Measurements from ENCODE around the gene VARS2. TPM values are rescaled to one million over a fixed set of nuclear protein-coding genes. Genes with fewer than 3 reads are reported as not detected.

VARS2 gene
- total RNA-seq, 4 donors from 2014 or later, result 16.0 to 38.5 (median 19.3) TPM

GRCh38 chr6:30886897-30887255, 27.2 kb upstream of the VARS2 start:
- ATAC-seq, result no peak
- H3K36me3 ChIP-seq, result peaks cover 0 to 32% of the 10 kb centered on the region in 2 donors
- H3K9me3 ChIP-seq, result no peaks in the 10 kb centered on the region
- peaks cover 49 to 66% of the 10 kb centered on the region in 2 donors for H3K4me1 ChIP-seq
- TF ChIP-seq POLR2A (IDR thresholded peaks at IDR 0.05), result no peak
- TF ChIP-seq CTCF (IDR thresholded peaks at IDR 0.05 in 4 of 5, conservative IDR thresholded peaks at IDR 0.05 in 1 of 5), result no peak
- DNase-seq, result no peak
- H3K27me3 ChIP-seq, result no peaks in the 10 kb centered on the region
- in situ Hi-C loops (cut with MboI; ENCODE audit: low sequenced_read_pairs in 4 of 4) (loop anchor here in 1 of 4 donors (25.0 kb wide), 1 partner anchor 150 kb away; the partner anchor contains the start of genes FLOT1 and IER3), intact Hi-C loops (cut with DNase I; ENCODE audit: low total_unique reads) (loop anchor here (1.0 kb wide), 1 partner anchor 21 kb away; the partner anchor contains the start of gene GTF2H4)
- H3K27ac ChIP-seq, result peak overlapping the region; percentile 89 to 97 (median 94)
- peak overlapping the region in 2 of 4 donors; percentile 66 to 92 for H3K4me3 ChIP-seq

- TF ChIP-seq POLR2A (IDR thresholded peaks at IDR 0.05) (no peak), CTCF (IDR thresholded peaks at IDR 0.05 in 4 of 5, conservative IDR thresholded peaks at IDR 0.05 in 1 of 5) (no peak)
- intact Hi-C loops (cut with DNase I; ENCODE audit: low total_unique reads) (no loop called here), in situ Hi-C loops (cut with MboI; ENCODE audit: low sequenced_read_pairs in 4 of 4) (loop anchor here in 1 of 4 donors (25.0 kb wide), 1 partner anchor 151 kb away; the partner anchor contains the start of genes FLOT1 and IER3)
- H3K27ac ChIP-seq, result peak overlapping the region; percentile 46 to 96 (median 74)
- no peak for ATAC-seq
- H3K4me3 ChIP-seq, result no peak overlapping the region
- no peaks in the 10 kb centered on the region for H3K9me3 ChIP-seq
- DNase-seq, result no peak
- H3K4me1 ChIP-seq, result peaks cover 46 to 53% of the 10 kb centered on the region in 2 donors
- peaks cover 0 to 44% of the 10 kb centered on the region in 2 donors for H3K36me3 ChIP-seq
- no peaks in the 10 kb centered on the region for H3K27me3 ChIP-seq
Observed at GRCh38 chr6:30887901-30888815, 25.9 kb upstream of the VARS2 start.

- Histone ChIP-seq H3K27me3 (no peaks in the 10 kb centered on the region), H3K4me1 (peaks cover 38 to 45% of the 10 kb centered on the region in 2 donors), H3K4me3 (no peak overlapping the region), H3K9me3 (no peaks in the 10 kb centered on the region), H3K36me3 (peaks cover 0 to 52% of the 10 kb centered on the region in 2 donors), H3K27ac (peak overlapping the region; percentile 46 to 96 (median 74))
- no peak for TF ChIP-seq CTCF (IDR thresholded peaks at IDR 0.05 in 4 of 5, conservative IDR thresholded peaks at IDR 0.05 in 1 of 5)
- no peak for TF ChIP-seq POLR2A (IDR thresholded peaks at IDR 0.05)
- intact Hi-C loops (cut with DNase I; ENCODE audit: low total_unique reads) (no loop called here), in situ Hi-C loops (cut with MboI; ENCODE audit: low sequenced_read_pairs in 4 of 4) (loop anchor here in 1 of 4 donors (25.0 kb wide), 1 partner anchor 152 kb away; the partner anchor contains the start of genes FLOT1 and IER3)
- DNase-seq (no peak), ATAC-seq (no peak)
Observed at GRCh38 chr6:30888816-30889495, 25.1 kb upstream of the VARS2 start.

GRCh38 chr6:30889496-30889885, 24.5 kb upstream of the VARS2 start:
- H3K4me3 ChIP-seq, result no peak overlapping the region
- peaks cover 37 to 45% of the 10 kb centered on the region in 2 donors for H3K4me1 ChIP-seq
- no peak for ATAC-seq
- H3K27ac ChIP-seq, result peak overlapping the region in 1 of 4 donors; percentile 15
- no peak for DNase-seq
- H3K36me3 ChIP-seq, result peaks cover 0 to 58% of the 10 kb centered on the region in 2 donors
- no peaks in the 10 kb centered on the region for H3K9me3 ChIP-seq
- H3K27me3 ChIP-seq, result no peaks in the 10 kb centered on the region
- intact Hi-C loops (cut with DNase I; ENCODE audit: low total_unique reads) (no loop called here), in situ Hi-C loops (cut with MboI; ENCODE audit: low sequenced_read_pairs in 4 of 4) (loop anchor here in 1 of 4 donors (25.0 kb wide), 1 partner anchor 152 kb away; the partner anchor contains the start of genes FLOT1 and IER3)
- TF ChIP-seq CTCF (IDR thresholded peaks at IDR 0.05 in 4 of 5, conservative IDR thresholded peaks at IDR 0.05 in 1 of 5) (no peak), POLR2A (IDR thresholded peaks at IDR 0.05) (no peak)

Data from gastrocnemius medialis (tissue), 4 donors.